ENCODE data around the gene NUP62. TPM values are rescaled to one million over a fixed set of nuclear protein-coding genes. Genes with fewer than 3 reads are reported as not detected.
"Not testable (repeated sequence)": the region's sequence is repeated elsewhere in the genome, so short reads cannot be mapped to it uniquely, and the experiment has no call there.

The NUP62 gene
- total and polyA plus RNA-seq, 2 of the 8 experiments (the other 6 are each of a cell fraction or from before 2014, with no cell fraction given): 50.0 to 107 TPM

GRCh38 chr19:49969355-49969754 is 40.1 kb upstream of the NUP62 start:
- H3K36me3 ChIP-seq (ENCODE audit: control insufficient read depth in 2 of 4, insufficient read depth in 4 of 4, low read length in 3 of 4); H3K56ac ChIP-seq (replicated peaks; ENCODE audit: insufficient read length, low read depth, low read length); H4K20me1 ChIP-seq (replicated peaks in 1 of 2; ENCODE audit: control insufficient read depth in 1 of 2, insufficient read depth in 2 of 2, low read length in 2 of 2); H3K4ac ChIP-seq (replicated peaks; ENCODE audit: insufficient read length, low read depth, low read length); H3K79me2 ChIP-seq (ENCODE audit: control insufficient read depth in 1 of 2, insufficient read depth in 2 of 2, low read length in 2 of 2); H3K4me3 ChIP-seq (ENCODE audit: extremely low read depth in 1 of 4, insufficient read depth in 2 of 4, low read depth in 3 of 4, low read length in 4 of 4); H3K14ac ChIP-seq (ENCODE audit: insufficient read length); H2BK15ac ChIP-seq (ENCODE audit: low read length); DNase-seq (ENCODE audit: low read depth in 1 of 2, low spot score in 2 of 2); H3K23me2 ChIP-seq (ENCODE audit: low read depth, low read length); H4K5ac ChIP-seq (ENCODE audit: insufficient read length, low read depth, low read length); H3K9ac ChIP-seq (replicated peaks in 1 of 4; ENCODE audit: extremely low read depth in 1 of 4, low read depth in 3 of 4, low read length in 3 of 4); H3K4me1 ChIP-seq (replicated peaks in 1 of 4; ENCODE audit: control insufficient read depth in 3 of 4, insufficient read depth in 4 of 4, low read length in 3 of 4); H3K27ac ChIP-seq (ENCODE audit: low read depth, low read length); H2BK120ac ChIP-seq (replicated peaks; ENCODE audit: low read depth, low read length); H4K8ac ChIP-seq (ENCODE audit: extremely low read depth, insufficient read depth, low read length); H3K27me3 ChIP-seq (replicated peaks in 1 of 4; ENCODE audit: control insufficient read depth in 3 of 4, extremely low read depth in 1 of 4, insufficient read depth in 3 of 4, low read length in 3 of 4); H2BK20ac ChIP-seq (ENCODE audit: low read length); H4K91ac ChIP-seq (replicated peaks; ENCODE audit: insufficient read length, low read length); FAIRE-seq; H2BK5ac ChIP-seq (ENCODE audit: low read depth, low read length); H2AK5ac ChIP-seq (ENCODE audit: low read depth, low read length); H2BK12ac ChIP-seq (ENCODE audit: low read depth, low read length); POLR2A ChIA-PET (ENCODE audit: partially characterized antibody); H3K18ac ChIP-seq (ENCODE audit: extremely low read depth, low read length); H3K4me2 ChIP-seq (ENCODE audit: insufficient read depth in 1 of 2, low read depth in 2 of 2, low read length in 2 of 2); H3K79me1 ChIP-seq (ENCODE audit: low read depth, low read length); H3K9me3 ChIP-seq (ENCODE audit: insufficient read depth in 2 of 2, low read depth in 1 of 2, low read length in 1 of 2); H3K23ac ChIP-seq (ENCODE audit: insufficient read length); H2AFZ ChIP-seq (ENCODE audit: low read length): not testable (repeated sequence)
- 87% methylated on average over 4 of the region's 9 CpGs; no CpG with 5 or more reads in 1 of the 2 experiments for WGBS, 2 experiments (ENCODE audit: extremely low coverage in 1 of 2, insufficient coverage in 1 of 2, insufficient read length in 1 of 2, insufficient replicate concordance in 2 of 2, low coverage in 1 of 2, low lambda C conversion rate in 2 of 2, missing lambda C conversion rate in 1 of 2)
- CTCF ChIA-PET (ENCODE audit: partially characterized antibody): interaction anchor here (1.1 to 2.0 kb wide), 2 partner anchors 14 to 16 kb away, joined by 3 to 7 read pairs; no protein-coding TSS in a partner anchor

All from H1 (cell line).